Neuronal stem cell (in vitro differentiated cells): Measurements from ENCODE around the gene SUSD1.

ENCODE experiments used
- DNase-seq: peaks from one replicate; pipeline ENCODE4 v3.0.0-alpha.2; 2013; ENCODE audit warnings: low spot score
- H2AFZ ChIP-seq: one replicate; pipeline ENCODE4 v1.6.1; 2013; ENCODE audit warnings: mild to moderate bottlenecking, low read length, inconsistent platforms
- H2AK5ac ChIP-seq: 2 replicates; pipeline ENCODE4 v1.6.1; 2013; ENCODE audit warnings: low read depth, mild to moderate bottlenecking, inconsistent platforms, low read length, moderate library complexity, mixed read lengths
- H2BK120ac ChIP-seq: 2 replicates; pipeline ENCODE4 v1.6.1; 2013; ENCODE audit warnings: low read depth, mild to moderate bottlenecking, inconsistent platforms, low read length, moderate library complexity, mixed read lengths
- H2BK12ac ChIP-seq: one replicate; pipeline ENCODE4 v1.6.1; 2013; ENCODE audit warnings: low read length, inconsistent platforms
- H2BK15ac ChIP-seq: 2 replicates; pipeline ENCODE4 v1.6.1; 2013; ENCODE audit warnings: mild to moderate bottlenecking, low read length, inconsistent platforms, mixed read lengths
- H2BK5ac ChIP-seq: one replicate; pipeline ENCODE4 v1.6.1; 2013; ENCODE audit warnings: inconsistent platforms, mild to moderate bottlenecking, low read length, moderate library complexity
- H3K14ac ChIP-seq: one replicate; pipeline ENCODE4 v1.6.1; 2013; ENCODE audit warnings: low read length, inconsistent platforms
- H3K18ac ChIP-seq: 2 replicates; pipeline ENCODE4 v1.6.1; 2013; ENCODE audit warnings: low read length, inconsistent platforms
- H3K23ac ChIP-seq: 2 replicates; pipeline ENCODE4 v1.6.1; 2013; ENCODE audit warnings: low read depth, mild to moderate bottlenecking, mixed read lengths, low read length, inconsistent platforms; ENCODE audit not compliant: poor library complexity
- H3K27ac ChIP-seq: replicated peaks from 3 replicates; pipeline ENCODE4 v1.5.1; 2013; ENCODE audit warnings: low read length, inconsistent platforms
- H3K27me3 ChIP-seq, 3 experiments: 2 replicates each; pipeline ENCODE4 v1.6.1; 2013; ENCODE audit warnings: low read length in 3 of 3, mild to moderate bottlenecking in 2 of 3, inconsistent platforms in 1 of 3, low read depth in 1 of 3, mixed read lengths in 1 of 3, moderate library complexity in 1 of 3; ENCODE audit not compliant: control insufficient read depth in 3 of 3, insufficient read depth in 3 of 3
- H3K36me3 ChIP-seq, 2 donors: replicated peaks in 1 of 2; 2 replicates each; pipeline ENCODE4 v1.6.1; 2013; ENCODE audit warnings: low read length in 2 of 2; ENCODE audit not compliant: control insufficient read depth in 2 of 2, insufficient read depth in 2 of 2
- H3K4ac ChIP-seq: 2 replicates; pipeline ENCODE4 v1.6.1; 2013; ENCODE audit warnings: inconsistent platforms, mild to moderate bottlenecking, low read length, moderate library complexity
- H3K4me1 ChIP-seq, 2 donors: 1 replicate in 1 of 2; 2 replicates in 1 of 2; pipeline ENCODE4 v1.6.1; 2013; ENCODE audit warnings: low read length in 2 of 2, low read depth in 1 of 2; ENCODE audit not compliant: control insufficient read depth in 2 of 2, insufficient read depth in 1 of 2
- H3K4me2 ChIP-seq: one replicate; pipeline ENCODE4 v1.6.1; 2013; ENCODE audit warnings: mild to moderate bottlenecking, low read length, inconsistent platforms; ENCODE audit not compliant: insufficient read depth, poor library complexity, severe bottlenecking
- H3K4me3 ChIP-seq, 2 donors: 2 replicates each; pipeline ENCODE4 v1.5.1; 2013; ENCODE audit warnings: low read length in 2 of 2, mild to moderate bottlenecking in 2 of 2, inconsistent platforms in 1 of 2, moderate library complexity in 1 of 2
- H3K79me1 ChIP-seq: one replicate; pipeline ENCODE4 v1.6.1; 2013; ENCODE audit warnings: low read depth, mild to moderate bottlenecking, inconsistent platforms, low read length, moderate library complexity
- H3K9ac ChIP-seq: one replicate; pipeline ENCODE4 v1.6.1; 2013; ENCODE audit warnings: mild to moderate bottlenecking, low read depth, low read length, inconsistent platforms; ENCODE audit not compliant: poor library complexity
- H3K9me3 ChIP-seq, 2 donors: replicated peaks in 1 of 2; 2 replicates each; pipeline versions ENCODE3 to v1.6.1; 2013; ENCODE audit warnings: low read length in 2 of 2, mild to moderate bottlenecking in 2 of 2, inconsistent platforms in 1 of 2, low read depth in 1 of 2, mixed read lengths in 1 of 2, moderate library complexity in 1 of 2; ENCODE audit not compliant: control insufficient read depth in 2 of 2, insufficient read depth in 1 of 2
- H4K8ac ChIP-seq: one replicate; pipeline ENCODE4 v1.6.1; 2013; ENCODE audit warnings: low read depth, mild to moderate bottlenecking, inconsistent platforms, low read length, moderate library complexity
- H4K91ac ChIP-seq: one replicate; pipeline ENCODE4 v1.6.1; 2013; ENCODE audit warnings: low read length, low read depth, mild to moderate bottlenecking, inconsistent platforms; ENCODE audit not compliant: poor library complexity
- WGBS, 2 donors: extraction: QIAGEN DNeasy Blood & Tissue Kit; methylation state at CpG; one replicate each; pipeline ENCODE4 v1.1.7; 2013; ENCODE audit warnings: missing lambda C conversion rate in 2 of 2, mixed read lengths in 1 of 2; ENCODE audit not compliant: insufficient read length in 2 of 2, insufficient replicate concordance in 1 of 2; ENCODE audit errors: extremely low coverage in 2 of 2; 5-methylcytosine and 5-hydroxymethylcytosine counted together

The SUSD1 gene

DNA sequence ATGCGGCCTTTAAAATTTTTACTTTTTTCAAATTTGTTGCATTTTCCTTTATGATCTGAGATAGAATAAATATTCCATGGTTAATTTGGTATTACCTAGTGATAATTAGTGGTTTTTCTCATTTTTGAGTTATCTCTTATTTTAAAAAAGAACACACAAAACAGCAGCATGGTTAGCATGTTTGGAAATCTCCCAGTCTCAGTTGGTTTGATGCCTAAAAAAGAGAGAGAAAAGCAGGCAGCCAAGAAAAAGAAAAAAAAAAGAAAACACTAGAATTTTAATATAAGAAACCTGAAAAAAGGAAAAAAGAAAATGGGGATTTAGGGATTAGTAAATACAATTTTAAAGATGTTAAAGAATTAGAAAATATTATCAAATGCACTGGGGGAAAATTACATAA is 15.3 kb downstream of the SUSD1 start:
- no peak overlapping the region for H3K4me3 ChIP-seq
- no peaks in the 10 kb centered on the region for H3K4me1 ChIP-seq
- H3K4ac ChIP-seq: no peak overlapping the region
- no peak for DNase-seq
- no peak overlapping the region for H2BK15ac ChIP-seq
- H2AFZ ChIP-seq: no peak overlapping the region
- no CpG with 5 or more reads among the region's 1 CpG for WGBS, 2 donors
- H4K8ac ChIP-seq: no peak overlapping the region
- H3K9ac ChIP-seq: no peak overlapping the region
- no peak overlapping the region for H3K23ac ChIP-seq
- no peak overlapping the region for H3K27ac ChIP-seq
- H3K18ac ChIP-seq: no peak overlapping the region
- H3K79me1 ChIP-seq: no peaks in the 10 kb centered on the region
- H3K14ac ChIP-seq: no peak overlapping the region
- H2BK120ac ChIP-seq: no peak overlapping the region
- H3K36me3 ChIP-seq: no peaks in the 10 kb centered on the region
- H3K9me3 ChIP-seq: no peaks in the 10 kb centered on the region
- H2BK12ac ChIP-seq: no peak overlapping the region
- no peak overlapping the region for H2AK5ac ChIP-seq
- H3K27me3 ChIP-seq: no peaks in the 10 kb centered on the region
- H3K4me2 ChIP-seq: no peak overlapping the region
- H2BK5ac ChIP-seq: no peak overlapping the region
- H4K91ac ChIP-seq: no peak overlapping the region

DNA sequence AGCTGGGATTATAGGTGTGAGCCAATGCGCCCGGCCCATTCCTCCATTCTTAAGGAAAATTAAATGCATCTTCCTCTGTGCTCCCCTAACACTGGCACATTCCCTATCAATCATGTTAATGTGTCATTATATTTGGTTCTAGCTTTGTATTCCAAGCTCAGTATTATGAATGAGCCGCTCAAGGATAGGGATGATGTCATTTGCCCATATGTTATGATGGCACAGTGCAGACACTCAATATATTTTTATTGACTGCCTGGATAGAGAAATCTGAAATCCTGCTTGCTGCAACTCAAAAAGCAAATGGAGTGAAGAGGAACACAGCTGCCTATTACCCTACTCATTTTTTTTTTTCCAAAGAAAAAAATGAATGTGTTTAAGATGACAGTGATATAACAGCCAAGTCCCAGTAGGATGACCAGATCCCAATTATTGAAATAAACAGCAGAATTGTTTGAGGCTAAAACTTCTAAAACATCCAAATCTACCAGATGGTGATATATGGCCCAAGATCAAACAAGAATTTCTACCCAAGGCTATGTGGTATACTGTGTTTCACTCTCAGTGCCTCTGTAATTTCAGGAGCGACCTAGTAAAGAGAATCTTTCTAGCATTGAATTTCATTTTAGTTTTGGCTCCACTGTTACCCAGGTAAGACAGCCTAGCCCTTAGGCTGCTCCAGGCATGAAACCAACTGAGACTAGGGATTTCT is 16.3 kb downstream of the SUSD1 start:
- H2BK12ac ChIP-seq: no peak overlapping the region
- no peak overlapping the region for H3K4me3 ChIP-seq
- no peak overlapping the region for H2AK5ac ChIP-seq
- H3K23ac ChIP-seq: no peak overlapping the region
- H3K14ac ChIP-seq: no peak overlapping the region
- H3K9ac ChIP-seq: no peak overlapping the region
- no peak overlapping the region for H2AFZ ChIP-seq
- no peak overlapping the region for H2BK5ac ChIP-seq
- no peaks in the 10 kb centered on the region for H3K27me3 ChIP-seq
- WGBS, 2 donors: no CpG with 5 or more reads among the region's 4 CpGs
- H3K18ac ChIP-seq: no peak overlapping the region
- no peak overlapping the region for H3K27ac ChIP-seq
- H2BK15ac ChIP-seq: no peak overlapping the region
- H3K79me1 ChIP-seq: no peaks in the 10 kb centered on the region
- H3K4me1 ChIP-seq: no peaks in the 10 kb centered on the region
- no peak overlapping the region for H3K4me2 ChIP-seq
- H2BK120ac ChIP-seq: no peak overlapping the region
- H3K36me3 ChIP-seq: no peaks in the 10 kb centered on the region
- H3K9me3 ChIP-seq: no peaks in the 10 kb centered on the region
- H4K91ac ChIP-seq: no peak overlapping the region
- no peak overlapping the region for H3K4ac ChIP-seq
- no peak overlapping the region for H4K8ac ChIP-seq
- DNase-seq: no peak

DNA sequence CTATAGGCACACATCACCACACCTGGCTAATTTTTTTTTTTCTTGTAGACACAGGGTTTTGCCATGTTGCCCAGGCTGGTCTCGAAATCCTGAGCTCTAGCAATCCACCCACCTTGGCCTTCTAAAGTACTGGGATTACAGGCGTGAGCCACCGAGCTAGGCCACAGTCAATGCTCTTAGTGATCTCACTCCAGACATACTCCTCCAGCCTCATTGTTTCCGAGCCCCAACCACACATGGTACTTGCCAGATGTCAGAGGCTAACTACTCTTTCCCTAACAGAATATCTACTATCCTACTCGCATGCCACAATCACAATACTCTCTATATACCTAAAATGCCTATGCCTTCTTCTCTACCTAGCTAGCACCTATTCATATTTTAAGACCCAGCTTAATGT is 17.1 kb downstream of the SUSD1 start:
- Histone ChIP-seq H2BK15ac (no peak overlapping the region), H3K18ac (no peak overlapping the region), H3K27ac (no peak overlapping the region), H3K79me1 (no peaks in the 10 kb centered on the region), H2BK120ac (no peak overlapping the region), H3K4me1 (no peaks in the 10 kb centered on the region), H3K4ac (no peak overlapping the region), H2BK5ac (no peak overlapping the region), H3K14ac (no peak overlapping the region), H3K23ac (no peak overlapping the region), H2AFZ (no peak overlapping the region), H3K4me3 (no peak overlapping the region), H4K8ac (no peak overlapping the region), H3K9me3 (no peaks in the 10 kb centered on the region), H3K27me3 (no peaks in the 10 kb centered on the region), H2AK5ac (no peak overlapping the region), H2BK12ac (no peak overlapping the region), H3K36me3 (no peaks in the 10 kb centered on the region), H3K4me2 (no peak overlapping the region), H3K9ac (no peak overlapping the region), H4K91ac (no peak overlapping the region)
- no peak for DNase-seq
- WGBS, 2 donors: no CpG with 5 or more reads among the region's 5 CpGs

DNA sequence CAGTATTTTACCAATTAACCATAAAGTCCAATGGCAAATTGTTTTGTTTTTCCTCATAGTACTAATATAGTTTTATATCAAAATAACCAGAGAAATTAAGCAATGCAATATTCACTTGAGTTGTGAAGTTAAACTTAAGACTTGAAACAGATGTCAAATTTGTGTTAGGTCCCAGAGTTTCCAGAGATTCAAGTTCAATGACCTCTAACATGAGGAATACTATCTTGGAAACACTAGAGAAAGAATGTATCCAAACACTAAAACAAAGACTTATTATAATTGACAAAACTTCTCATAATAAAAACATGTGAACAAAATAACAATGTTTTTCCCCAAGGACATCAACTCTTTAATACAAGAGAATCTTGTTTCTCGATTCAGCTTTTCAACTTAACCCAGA is 18.0 kb downstream of the SUSD1 start:
- no peak overlapping the region for H3K23ac ChIP-seq
- H3K9me3 ChIP-seq: no peaks in the 10 kb centered on the region
- no peak overlapping the region for H4K8ac ChIP-seq
- no peak overlapping the region for H3K4me3 ChIP-seq
- H4K91ac ChIP-seq: no peak overlapping the region
- H3K36me3 ChIP-seq: no peaks in the 10 kb centered on the region
- DNase-seq: no peak
- no peak overlapping the region for H3K4me2 ChIP-seq
- no peak overlapping the region for H2AFZ ChIP-seq
- H3K9ac ChIP-seq: no peak overlapping the region
- no peaks in the 10 kb centered on the region for H3K79me1 ChIP-seq
- no peaks in the 10 kb centered on the region for H3K4me1 ChIP-seq
- no peaks in the 10 kb centered on the region for H3K27me3 ChIP-seq
- H2BK12ac ChIP-seq: no peak overlapping the region
- H3K4ac ChIP-seq: no peak overlapping the region
- no peak overlapping the region for H2BK120ac ChIP-seq
- no peak overlapping the region for H3K18ac ChIP-seq
- no peak overlapping the region for H2BK15ac ChIP-seq
- H2AK5ac ChIP-seq: no peak overlapping the region
- H3K14ac ChIP-seq: no peak overlapping the region
- WGBS, 2 donors: no CpG with 5 or more reads among the region's 1 CpG
- no peak overlapping the region for H2BK5ac ChIP-seq
- no peak overlapping the region for H3K27ac ChIP-seq
